ENCODE data around the gene TSPAN32.

DNA sequence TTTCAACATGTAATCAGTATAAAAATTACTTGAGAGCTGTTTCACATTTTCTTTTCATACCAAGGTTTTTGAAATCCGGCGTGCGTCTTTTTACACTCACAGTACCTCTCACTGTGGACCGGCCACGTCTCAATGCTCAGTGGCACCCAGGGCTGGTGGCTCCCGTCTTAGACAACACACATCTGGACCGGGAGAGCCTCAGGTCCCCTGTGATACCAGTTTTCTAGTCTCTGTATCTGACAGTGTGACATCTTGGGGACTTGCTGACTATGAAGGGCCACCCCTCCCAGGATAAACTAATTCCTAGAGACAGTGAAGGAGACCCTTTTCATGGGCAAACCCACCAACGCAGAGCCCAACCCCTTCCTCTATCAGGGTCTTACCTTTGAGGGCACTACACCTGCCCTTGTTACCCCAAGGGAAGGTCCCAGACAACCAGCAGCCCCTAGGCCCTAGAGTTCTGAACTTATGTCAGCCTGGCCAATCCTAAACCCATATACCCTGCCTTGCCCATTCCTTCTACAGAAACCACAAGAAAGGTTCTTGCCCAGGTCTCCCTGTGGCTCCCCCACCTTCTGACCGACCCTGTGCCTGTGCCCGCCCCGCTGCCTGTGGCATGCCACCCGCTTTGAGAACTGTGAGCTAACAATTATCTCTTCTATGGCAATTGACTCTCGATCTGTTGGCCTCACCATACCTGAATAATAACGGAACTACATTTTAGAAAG is 25.4 kb upstream of the TSPAN32 start:
- TF ChIP-seq, protein P1, sequence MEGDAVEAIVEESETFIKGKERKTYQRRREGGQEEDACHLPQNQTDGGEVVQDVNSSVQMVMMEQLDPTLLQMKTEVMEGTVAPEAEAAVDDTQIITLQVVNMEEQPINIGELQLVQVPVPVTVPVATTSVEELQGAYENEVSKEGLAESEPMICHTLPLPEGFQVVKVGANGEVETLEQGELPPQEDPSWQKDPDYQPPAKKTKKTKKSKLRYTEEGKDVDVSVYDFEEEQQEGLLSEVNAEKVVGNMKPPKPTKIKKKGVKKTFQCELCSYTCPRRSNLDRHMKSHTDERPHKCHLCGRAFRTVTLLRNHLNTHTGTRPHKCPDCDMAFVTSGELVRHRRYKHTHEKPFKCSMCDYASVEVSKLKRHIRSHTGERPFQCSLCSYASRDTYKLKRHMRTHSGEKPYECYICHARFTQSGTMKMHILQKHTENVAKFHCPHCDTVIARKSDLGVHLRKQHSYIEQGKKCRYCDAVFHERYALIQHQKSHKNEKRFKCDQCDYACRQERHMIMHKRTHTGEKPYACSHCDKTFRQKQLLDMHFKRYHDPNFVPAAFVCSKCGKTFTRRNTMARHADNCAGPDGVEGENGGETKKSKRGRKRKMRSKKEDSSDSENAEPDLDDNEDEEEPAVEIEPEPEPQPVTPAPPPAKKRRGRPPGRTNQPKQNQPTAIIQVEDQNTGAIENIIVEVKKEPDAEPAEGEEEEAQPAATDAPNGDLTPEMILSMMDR (IDR thresholded peaks at IDR 0.05; ENCODE audit: low read depth, low read length) = no peak
- TF ChIP-seq EZH2phosphoT487 (IDR thresholded peaks at IDR 0.05; ENCODE audit: low read depth) = no peak

All from OCI-LY3 (cell line).